ENCODE measurements around the gene TMCC1.
"Not testable (repeated sequence)": the region's sequence is repeated elsewhere in the genome, so short reads cannot be mapped to it uniquely, and the experiment has no call there.

Gene TMCC1

GRCh38 chr3:129758306-129758705 is 135.2 kb downstream of the TMCC1 start:
- H3K27ac ChIP-seq, result no peak overlapping the region
- TF ChIP-seq ZFX (IDR thresholded peaks at IDR 0.05; ENCODE audit: borderline replicate concordance) (no peak), CTCF (IDR thresholded peaks at IDR 0.05) (no peak)

- H3K27ac ChIP-seq, result no peak overlapping the region
- TF ChIP-seq ZFX (IDR thresholded peaks at IDR 0.05; ENCODE audit: borderline replicate concordance), result no peak
These were observed 136.6 kb downstream of the TMCC1 start for GRCh38 chr3:129756871-129757270.

- not testable (repeated sequence) for H3K27ac ChIP-seq
These were observed 142.4 kb downstream of the TMCC1 start for GRCh38 chr3:129751105-129751504.

GRCh38 chr3:129749692-129750091 is 143.8 kb downstream of the TMCC1 start:
- H3K27ac ChIP-seq, result no peak overlapping the region
- TF ChIP-seq ZFX (IDR thresholded peaks at IDR 0.05; ENCODE audit: borderline replicate concordance), result no peak
- TF ChIP-seq CTCF (IDR thresholded peaks at IDR 0.05), result no peak

- no peak overlapping the region for H3K27ac ChIP-seq
- TF ChIP-seq ZFX (IDR thresholded peaks at IDR 0.05; ENCODE audit: borderline replicate concordance) (no peak), CTCF (IDR thresholded peaks at IDR 0.05) (no peak)
These were observed 145.5 kb downstream of the TMCC1 start for GRCh38 chr3:129747992-129748391.

GRCh38 chr3:129747136-129747535 is 146.4 kb downstream of the TMCC1 start:
- TF ChIP-seq CTCF (IDR thresholded peaks at IDR 0.05) (no peak), ZFX (IDR thresholded peaks at IDR 0.05; ENCODE audit: borderline replicate concordance) (no peak)
- no peak overlapping the region for H3K27ac ChIP-seq

- TF ChIP-seq CTCF (IDR thresholded peaks at IDR 0.05) (no peak), ZFX (IDR thresholded peaks at IDR 0.05; ENCODE audit: borderline replicate concordance) (no peak)
These were observed 146.9 kb downstream of the TMCC1 start for GRCh38 chr3:129746629-129747028.

GRCh38 chr3:129745253-129745652 is 148.3 kb downstream of the TMCC1 start:
- TF ChIP-seq CTCF (IDR thresholded peaks at IDR 0.05), result no peak
- no peak for TF ChIP-seq ZFX (IDR thresholded peaks at IDR 0.05; ENCODE audit: borderline replicate concordance)
- no peak overlapping the region for H3K27ac ChIP-seq

More at GRCh38 chr3:129746629-129747028, 146.9 kb downstream of the TMCC1 start:
- no peak overlapping the region for H3K27ac ChIP-seq

Measured in 22Rv1 (cell line).